K562 (cell line): Measurements from ENCODE around the gene KRT76. TPM values are rescaled to one million over a fixed set of nuclear protein-coding genes. Genes with fewer than 3 reads are reported as not detected.

ENCODE experiments used
- ATAC-seq: fragments of 200-7000 bp; cut with Tn5 transposase; 3 replicates; pipeline ENCODE4 v1.9.1; 2020; ENCODE audit warnings: moderate library complexity
- BruUV-seq: library from RNA; stranded (reverse); fragments of 400-500 nt; replicated peaks from 2 replicates; lab custom pipeline; 2021; lab: Mats Ljungman, UMichigan
- CTCF ChIA-PET: fragments of 300-600 bp; formaldehyde crosslinking; extraction: SDS; loops from one replicate; lab custom pipeline; 2021; ENCODE audit warnings: low intra/inter-chr PET ratio; lab: Yijun Ruan, JAX
- POLR2A ChIA-PET: fragments of 300-600, 350-650 bp; sonication (Branson Sonifier 250); formaldehyde crosslinking; extraction: SDS; loops from one replicate; lab custom pipeline; 2021; ENCODE audit warnings: antibody characterized with exemption, inconsistent platforms; lab: Yijun Ruan, JAX
- DNase-seq, 4 experiments: peaks; one replicate each; pipeline versions ENCODE4 v3.0.0 to v3.0.0-alpha.2; 2011 to 2018; ENCODE audit warnings: low spot score in 3 of 4, mixed read lengths in 3 of 4; ENCODE audit errors: extremely low read depth in 1 of 4
- FAIRE-seq: peaks from 2 replicates; lab custom pipeline; 2011; peaks lifted over from hg19 to GRCh38; lab: Jason Lieb, UNC
- H2AFZ ChIP-seq: 2 replicates; pipeline ENCODE4 v1.6.0; 2011; ENCODE audit warnings: low read depth, low read length, control low read depth, inconsistent platforms
- H3K27ac ChIP-seq: fragments of 200-600 bp; 3 replicates; pipeline ENCODE4 v1.8.0; 2011; ENCODE audit warnings: low read depth, mild to moderate bottlenecking, control low read depth, inconsistent platforms, low read length, moderate library complexity, mixed read lengths; ENCODE audit errors: extremely low read depth
- H3K27me3 ChIP-seq, 2 experiments: fragments of 300-600 bp in 1 of 2; 2 replicates in 1 of 2; 3 replicates in 1 of 2; pipeline versions ENCODE4 v1.6.0 to v1.8.0; 2011; ENCODE audit warnings: inconsistent platforms in 2 of 2, low read length in 2 of 2, mild to moderate bottlenecking in 1 of 2, mixed read lengths in 1 of 2, moderate library complexity in 1 of 2; ENCODE audit not compliant: control insufficient read depth in 2 of 2, insufficient read depth in 2 of 2
- H3K36me3 ChIP-seq: fragments of 300-600 bp; 3 replicates; pipeline ENCODE4 v1.8.0; 2011; ENCODE audit warnings: mild to moderate bottlenecking, low read length, inconsistent platforms; ENCODE audit not compliant: control insufficient read depth, insufficient read depth
- H3K4me1 ChIP-seq, 2 experiments: fragments of 200-600 bp in 1 of 2; replicated peaks in 1 of 2; 2 replicates in 1 of 2; 3 replicates in 1 of 2; pipeline versions ENCODE4 v1.5.1 to v1.8.0; 2011; ENCODE audit warnings: inconsistent platforms in 2 of 2, low read length in 2 of 2, mild to moderate bottlenecking in 1 of 2, mixed read lengths in 1 of 2, moderate library complexity in 1 of 2; ENCODE audit not compliant: control insufficient read depth in 2 of 2, insufficient read depth in 2 of 2
- H3K4me2 ChIP-seq: 2 replicates; pipeline ENCODE4 v1.6.1; 2011; ENCODE audit warnings: low read length, control low read depth, inconsistent platforms, mixed read lengths; ENCODE audit not compliant: insufficient read depth
- H3K4me3 ChIP-seq: fragments of 200-600 bp; sonication (generic), shearing (Covaris generic); 2 replicates; pipeline ENCODE4 v1.5.1; 2016; ENCODE audit warnings: control low read depth, inconsistent platforms
- H3K79me2 ChIP-seq: fragments of 200-600 bp; 3 replicates; pipeline ENCODE4 v1.8.0; 2011; ENCODE audit warnings: low read length, inconsistent platforms; ENCODE audit not compliant: control insufficient read depth, insufficient read depth
- H3K9ac ChIP-seq, 2 experiments: 2 replicates each; pipeline versions ENCODE4 v1.6.0 to v1.6.1; 2011; ENCODE audit warnings: low read depth in 2 of 2, low read length in 2 of 2, control low read depth in 1 of 2, inconsistent platforms in 1 of 2, mild to moderate bottlenecking in 1 of 2, mixed read lengths in 1 of 2; ENCODE audit not compliant: insufficient read depth in 1 of 2
- H3K9me1 ChIP-seq: one replicate; pipeline ENCODE4 v1.6.0; 2011; ENCODE audit warnings: inconsistent platforms, mild to moderate bottlenecking, low read length, moderate library complexity; ENCODE audit not compliant: control insufficient read depth, insufficient read depth
- H3K9me3 ChIP-seq: replicated peaks from 2 replicates; pipeline ENCODE4 v1.5.1; 2011; ENCODE audit warnings: low read depth, low read length, inconsistent platforms; ENCODE audit not compliant: control insufficient read depth, insufficient read depth
- H4K20me1 ChIP-seq: replicated peaks from 2 replicates; pipeline ENCODE4 v1.6.1; 2011; ENCODE audit warnings: low read length, inconsistent platforms, mixed read lengths; ENCODE audit not compliant: control insufficient read depth, insufficient read depth
- C11orf30 ChIP-seq: fragments of 450-650 bp; IDR thresholded peaks from 2 replicates; pipeline ENCODE4 v1.6.1; 2016; ENCODE audit warnings: low read depth, mild to moderate bottlenecking
- RBM15 ChIP-seq: fragments of 200-400 bp; formaldehyde crosslinking; IDR thresholded peaks from 2 replicates; pipeline ENCODE4 v1.6.1; 2018; ENCODE audit warnings: mild to moderate bottlenecking, low read length, moderate library complexity; ENCODE audit not compliant: insufficient read depth
- TAL1 ChIP-seq: fragments of 450-650 bp; IDR thresholded peaks from 2 replicates; pipeline ENCODE4 v1.6.1; 2016; ENCODE audit warnings: mild to moderate bottlenecking
- ZNF512 ChIP-seq: IDR thresholded peaks from 2 replicates; pipeline ENCODE4 v1.6.1; 2016; ENCODE audit warnings: missing genetic modification characterization, missing compliant biosample characterization
- WGBS: fragments of 100-300 bp; shearing (Covaris generic); methylation state at CpG from one replicate; pipeline ENCODE4 v1.1.6; 2016; ENCODE audit warnings: low coverage, mixed read lengths; ENCODE audit not compliant: insufficient coverage; ENCODE audit errors: missing lambda C conversion rate; 5-methylcytosine and 5-hydroxymethylcytosine counted together
- in situ Hi-C: fragments of 300-500 bp; cut with MboI; formaldehyde crosslinking; loops from 4 replicates; pipeline ENCODE4 v1.15.0; 2018; ENCODE audit warnings: inconsistent platforms, mixed read lengths
- intact Hi-C: fragments of 100-400 bp; cut with micrococcal nuclease; formaldehyde crosslinking; loops from 2 replicates; pipeline ENCODE4 v1.14.2; 2022
- polyA plus RNA-seq, 8 experiments: library from polyadenylated mRNA; depleted of rRNA in 4 of 8; stranded (reverse) in 5 of 8; unstranded in 3 of 8; fragments of >200 nt; fragmentation: Nextera tagmentation in 2 of 8; fragmentation: Illumina TruSeq in 1 of 8; extraction: Ambion mirVana in 2 of 8; extraction: Trizol in 1 of 8; gene quantifications; 2 replicates each; pipeline versions ENCODE4 v1.2.1 to v1.2.3, GENCODE V29; 2011 to 2014; ENCODE audit warnings: inconsistent platforms in 1 of 8, missing spikeins in 1 of 8
- total RNA-seq, 7 experiments: library from RNA; depleted of rRNA in 6 of 7; stranded (reverse); fragments of >200 nt in 6 of 7; fragmentation: Illumina TruSeq in 2 of 7; extraction: Trizol in 2 of 7; gene quantifications; 2 replicates each; pipeline versions ENCODE4 v1.2.1 to v1.2.3, GENCODE V29; 2011 to 2021; ENCODE audit warnings: low replicate concordance in 1 of 7

KRT76 gene
- total and polyA plus RNA-seq, 9 of the 15 experiments (the other 6 are each of a cell fraction or from before 2014, with no cell fraction given), result not detected

- POLR2A ChIA-PET, result interaction anchor here (1.0 kb wide), 1 partner anchor 15 kb away, joined by 3 read pairs; no protein-coding TSS in a partner anchor
- H3K9me3 ChIP-seq, result no peaks in the 10 kb centered on the region
- ATAC-seq, result no peak
- no peaks in the 10 kb centered on the region for H3K36me3 ChIP-seq
- H3K27me3 ChIP-seq, result peaks cover 2 to 24% of the 10 kb centered on the region in 2 experiments; a peak in 3 of 5 replicates
- no TSS peak for BruUV-seq
- peaks cover 0 to 4% of the 10 kb centered on the region in 2 experiments; a peak in 1 of 5 replicates for H3K4me1 ChIP-seq
- TF ChIP-seq ZNF512 (peak; percentile 47; the same call in 1 of the 2 replicates), C11orf30 (no peak), TAL1 (no peak), RBM15 (no peak)
- TF ChIP-seq, all 486 proteins: peak for 1
- Histone ChIP-seq H3K9ac (no peak overlapping the region), H3K4me3 (no peak overlapping the region), H3K27ac (no peak overlapping the region), H3K4me2 (no peak overlapping the region), H3K9me1 (no peaks in the 10 kb centered on the region), H4K20me1 (no peaks in the 10 kb centered on the region; the same call in 1 of the 2 replicates), H2AFZ (no peak overlapping the region), H3K79me2 (no peaks in the 10 kb centered on the region)
- CTCF ChIA-PET, result no interaction called here
- 0% methylated on average over 1 of the region's 1 CpG for WGBS
- no peak for DNase-seq
- intact Hi-C loops (no loop called here), in situ Hi-C loops (no loop called here)
- no peak for FAIRE-seq
Observed at GRCh38 chr12:52744493-52745156, 32.5 kb downstream of the KRT76 start.
